GM10248 (cell line): ENCODE results near the gene AFP.

Experiments used
- CTCF ChIA-PET: fragments of 300-600 bp; sonication (Branson Sonifier 250); formaldehyde crosslinking; extraction: SDS; loops from one replicate; lab custom pipeline; 2021; ENCODE audit warnings: antibody characterized with exemption; lab: Yijun Ruan, JAX
- POLR2A ChIA-PET: fragments of 350-650 bp; sonication (Branson Sonifier 250); formaldehyde crosslinking; extraction: SDS; loops from one replicate; lab custom pipeline; 2020; ENCODE audit warnings: antibody characterized with exemption; lab: Yijun Ruan, JAX
- DNase-seq: peaks from one replicate; pipeline ENCODE4 v3.0.0; 2012; ENCODE audit errors: extremely low spot score
- TF ChIP-seq, protein P1 (sequence below): IDR thresholded peaks from 2 replicates; pipeline ENCODE4 v1.5.1; 2012; ENCODE audit warnings: mild to moderate bottlenecking, low read depth; ENCODE audit errors: extremely low read depth, missing control alignments, control extremely low read depth

Gene AFP

GRCh38 chr4:73396993-73397972 lies 38.7 kb upstream of the AFP start:
- DNase-seq = no peak
- ChIA-PET CTCF (interaction anchor here (1.1 to 1.4 kb wide), 2 partner anchors 23 to 49 kb away, joined by 3 read pairs; no protein-coding TSS in a partner anchor), POLR2A (no interaction called here)
- TF ChIP-seq, protein P1, sequence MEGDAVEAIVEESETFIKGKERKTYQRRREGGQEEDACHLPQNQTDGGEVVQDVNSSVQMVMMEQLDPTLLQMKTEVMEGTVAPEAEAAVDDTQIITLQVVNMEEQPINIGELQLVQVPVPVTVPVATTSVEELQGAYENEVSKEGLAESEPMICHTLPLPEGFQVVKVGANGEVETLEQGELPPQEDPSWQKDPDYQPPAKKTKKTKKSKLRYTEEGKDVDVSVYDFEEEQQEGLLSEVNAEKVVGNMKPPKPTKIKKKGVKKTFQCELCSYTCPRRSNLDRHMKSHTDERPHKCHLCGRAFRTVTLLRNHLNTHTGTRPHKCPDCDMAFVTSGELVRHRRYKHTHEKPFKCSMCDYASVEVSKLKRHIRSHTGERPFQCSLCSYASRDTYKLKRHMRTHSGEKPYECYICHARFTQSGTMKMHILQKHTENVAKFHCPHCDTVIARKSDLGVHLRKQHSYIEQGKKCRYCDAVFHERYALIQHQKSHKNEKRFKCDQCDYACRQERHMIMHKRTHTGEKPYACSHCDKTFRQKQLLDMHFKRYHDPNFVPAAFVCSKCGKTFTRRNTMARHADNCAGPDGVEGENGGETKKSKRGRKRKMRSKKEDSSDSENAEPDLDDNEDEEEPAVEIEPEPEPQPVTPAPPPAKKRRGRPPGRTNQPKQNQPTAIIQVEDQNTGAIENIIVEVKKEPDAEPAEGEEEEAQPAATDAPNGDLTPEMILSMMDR = no peak

- ChIA-PET CTCF (interaction anchor here (0.7 kb wide), 1 partner anchor 12 kb away, joined by 3 read pairs; no protein-coding TSS in a partner anchor), POLR2A (no interaction called here)
- no peak for DNase-seq
- TF ChIP-seq, protein P1 = no peak
These were observed 34.6 kb upstream of the AFP start for GRCh38 chr4:73401412-73401811.

GRCh38 chr4:73404042-73404441 lies 32.0 kb upstream of the AFP start, which contains the start of gene ALB:
ALB (plus strand) TSS chr4:73404287; CDS start chr4:73404328, 41 bp downstream.
- CTCF ChIA-PET = no interaction called here
- POLR2A ChIA-PET = no interaction called here
- DNase-seq = no peak
- TF ChIP-seq, protein P1 = no peak

GRCh38 chr4:73404457-73404856 lies 31.6 kb upstream of the AFP start:
- TF ChIP-seq, protein P1 = no peak

DNA sequence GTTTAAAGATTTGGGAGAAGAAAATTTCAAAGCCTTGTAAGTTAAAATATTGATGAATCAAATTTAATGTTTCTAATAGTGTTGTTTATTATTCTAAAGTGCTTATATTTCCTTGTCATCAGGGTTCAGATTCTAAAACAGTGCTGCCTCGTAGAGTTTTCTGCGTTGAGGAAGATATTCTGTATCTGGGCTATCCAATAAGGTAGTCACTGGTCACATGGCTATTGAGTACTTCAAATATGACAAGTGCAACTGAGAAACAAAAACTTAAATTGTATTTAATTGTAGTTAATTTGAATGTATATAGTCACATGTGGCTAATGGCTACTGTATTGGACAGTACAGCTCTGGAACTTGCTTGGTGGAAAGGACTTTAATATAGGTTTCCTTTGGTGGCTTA lies 30.9 kb upstream of the AFP start:
- CTCF ChIA-PET = no interaction called here
- TF ChIP-seq, protein P1 = no peak
- POLR2A ChIA-PET = no interaction called here
- DNase-seq = no peak

More at GRCh38 chr4:73404457-73404856, 31.6 kb upstream of the AFP start:
- POLR2A ChIA-PET = no interaction called here
- CTCF ChIA-PET = no interaction called here
- DNase-seq = no peak

GRCh38 chr4:73406548-73406875 lies 29.5 kb upstream of the AFP start:
- ChIA-PET POLR2A (no interaction called here), CTCF (no interaction called here)
- DNase-seq = no peak
- TF ChIP-seq, protein P1 = no peak
